Activated CD8-positive, alpha-beta T cell treated with anti-CD3 and anti-CD28 coated beads for 36 hours (primary cell): Measurements from ENCODE around the gene NCKIPSD. TPM values are rescaled to one million over a fixed set of nuclear protein-coding genes. Genes with fewer than 3 reads are reported as not detected.
A peak's percentile ranks its signal among the peaks of the same experiment; 100 is the strongest.

Experiments used
- ATAC-seq: fragments of 200-7000 bp; cut with Tn5 transposase; one replicate; pipeline ENCODE4 v1.10.0; 2021; ENCODE audit warnings: mild to moderate bottlenecking, moderate library complexity
- CTCF ChIA-PET: fragments of 350-600 bp; sonication (Branson Sonifier 250); formaldehyde crosslinking; loops from one replicate; lab custom pipeline; 2021; ENCODE audit warnings: antibody characterized with exemption; lab: Charles Lee
- POLR2A ChIA-PET: fragments of 350-600 bp; sonication (Branson Sonifier 250); formaldehyde crosslinking; loops from one replicate; lab custom pipeline; 2021; ENCODE audit warnings: antibody characterized with exemption; lab: Charles Lee
- DNase-seq: peaks from one replicate; pipeline ENCODE4 v3.0.0-alpha.2; 2020
- H3K27ac Mint-ChIP-seq: one replicate; pipeline ENCODE4 v1.8.0; 2021; ENCODE audit warnings: mild to moderate bottlenecking, mixed read lengths
- H3K27me3 Mint-ChIP-seq: one replicate; pipeline ENCODE4 v1.8.0; 2021; ENCODE audit warnings: mixed read lengths
- H3K36me3 Mint-ChIP-seq: one replicate; pipeline ENCODE4 v1.8.0; 2021; ENCODE audit warnings: low read depth, mixed read lengths
- H3K4me1 Mint-ChIP-seq: one replicate; pipeline ENCODE4 v1.8.0; 2021; ENCODE audit warnings: low read depth, mixed read lengths
- H3K4me3 Mint-ChIP-seq: one replicate; pipeline ENCODE4 v1.8.0; 2021; ENCODE audit warnings: mild to moderate bottlenecking, moderate library complexity, mixed read lengths
- H3K9me3 Mint-ChIP-seq: one replicate; pipeline ENCODE4 v1.8.0; 2021; ENCODE audit warnings: mixed read lengths
- intact Hi-C: fragments of 100-400 bp; cut with micrococcal nuclease; formaldehyde crosslinking; loops from one replicate; pipeline ENCODE4 v1.10.0; 2022
- total RNA-seq, 2 experiments: library from RNA; stranded (reverse); gene quantifications; one replicate each; pipeline ENCODE4 v1.2.3, GENCODE V29; 2021
- TF ChIP-seq, protein P1 (sequence below): fragments of 200-600 bp; IDR thresholded peaks from one replicate; pipeline ENCODE4 v1.8.0; 2022; ENCODE audit warnings: antibody characterized with exemption, mild to moderate bottlenecking

Gene NCKIPSD
- total RNA-seq, 2 experiments from 2014 or later, result 69.7 to 73.8 TPM

DNA sequence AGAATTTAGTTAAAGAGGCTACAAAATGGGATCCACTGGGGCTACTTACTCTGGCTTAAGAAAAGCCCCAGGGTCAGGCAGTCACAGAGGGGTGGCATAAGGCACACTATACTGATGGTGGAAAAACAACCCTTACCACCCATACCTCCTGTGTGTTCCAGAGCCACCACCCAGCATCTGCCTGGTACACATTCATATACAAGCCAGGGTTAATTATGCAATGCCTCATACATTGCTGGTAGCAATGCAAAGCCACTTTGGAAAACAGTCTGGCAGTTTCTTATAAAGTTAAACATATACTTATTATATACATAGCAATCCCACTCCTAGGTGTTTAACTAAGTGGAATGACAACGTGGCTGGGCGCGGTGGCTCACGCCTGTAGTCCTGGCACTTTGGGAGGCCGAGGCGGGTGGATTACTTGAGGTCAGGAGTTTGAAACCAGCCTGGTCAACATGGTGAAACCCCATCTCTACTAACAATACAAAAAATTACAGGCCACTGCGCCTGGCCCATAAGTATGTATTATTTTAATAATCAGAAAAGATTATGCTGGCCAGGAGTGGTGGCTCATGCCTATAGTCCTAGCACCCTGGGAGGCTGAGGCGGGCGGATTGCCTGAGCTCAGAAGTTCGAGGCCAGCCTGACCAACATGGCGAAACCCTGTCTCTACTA lies 15.2 kb upstream of the NCKIPSD start:
- ChIA-PET CTCF (interaction anchor here (3.1 kb wide), 1 partner anchor 14 kb away, joined by 10 read pairs; the partner anchor contains the start of gene NCKIPSD), POLR2A (interaction anchor here (1.4 kb wide), 2 partner anchors 10 to 16 kb away, joined by 3 to 4 read pairs; no protein-coding TSS in a partner anchor)
- ATAC-seq (no peak), DNase-seq (no peak)
- Mint-ChIP-seq H3K27me3 (no peaks in the 10 kb centered on the region), H3K4me1 (peaks cover 45% of the 10 kb centered on the region), H3K4me3 (no peak overlapping the region), H3K27ac (peak overlapping the region; percentile 37), H3K9me3 (no peaks in the 10 kb centered on the region), H3K36me3 (peaks cover 25% of the 10 kb centered on the region)
- intact Hi-C loops, result no loop called here
- TF ChIP-seq, protein P1, sequence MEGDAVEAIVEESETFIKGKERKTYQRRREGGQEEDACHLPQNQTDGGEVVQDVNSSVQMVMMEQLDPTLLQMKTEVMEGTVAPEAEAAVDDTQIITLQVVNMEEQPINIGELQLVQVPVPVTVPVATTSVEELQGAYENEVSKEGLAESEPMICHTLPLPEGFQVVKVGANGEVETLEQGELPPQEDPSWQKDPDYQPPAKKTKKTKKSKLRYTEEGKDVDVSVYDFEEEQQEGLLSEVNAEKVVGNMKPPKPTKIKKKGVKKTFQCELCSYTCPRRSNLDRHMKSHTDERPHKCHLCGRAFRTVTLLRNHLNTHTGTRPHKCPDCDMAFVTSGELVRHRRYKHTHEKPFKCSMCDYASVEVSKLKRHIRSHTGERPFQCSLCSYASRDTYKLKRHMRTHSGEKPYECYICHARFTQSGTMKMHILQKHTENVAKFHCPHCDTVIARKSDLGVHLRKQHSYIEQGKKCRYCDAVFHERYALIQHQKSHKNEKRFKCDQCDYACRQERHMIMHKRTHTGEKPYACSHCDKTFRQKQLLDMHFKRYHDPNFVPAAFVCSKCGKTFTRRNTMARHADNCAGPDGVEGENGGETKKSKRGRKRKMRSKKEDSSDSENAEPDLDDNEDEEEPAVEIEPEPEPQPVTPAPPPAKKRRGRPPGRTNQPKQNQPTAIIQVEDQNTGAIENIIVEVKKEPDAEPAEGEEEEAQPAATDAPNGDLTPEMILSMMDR, result no peak

DNA sequence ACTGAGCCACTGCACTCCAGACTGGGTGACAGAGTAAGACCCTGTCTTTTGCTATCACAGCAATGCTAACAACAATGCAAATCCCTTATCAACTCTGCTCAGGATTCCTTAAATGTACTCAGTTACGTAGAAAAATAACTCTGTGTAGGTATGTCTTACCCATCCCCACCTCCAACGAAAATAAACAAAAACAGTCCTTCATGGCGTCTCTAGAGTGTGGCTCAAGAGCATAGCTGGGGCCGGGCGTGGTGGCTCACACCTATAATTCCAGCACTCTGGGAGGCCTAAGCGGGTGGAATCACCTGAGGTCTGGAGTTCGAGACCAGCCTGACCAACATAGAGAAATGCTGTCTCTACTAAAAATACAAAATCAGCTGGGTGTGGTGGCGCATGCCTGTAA lies 13.2 kb upstream of the NCKIPSD start:
- H3K36me3 Mint-ChIP-seq, result peaks cover 26% of the 10 kb centered on the region
- no peaks in the 10 kb centered on the region for H3K27me3 Mint-ChIP-seq
- peaks cover 38% of the 10 kb centered on the region for H3K4me1 Mint-ChIP-seq
- CTCF ChIA-PET, result interaction anchor here (0.6 to 3.1 kb wide), 2 partner anchors 9 to 13 kb away, joined by 3 to 10 read pairs; partner anchors contain the start of gene NCKIPSD
- no peaks in the 10 kb centered on the region for H3K9me3 Mint-ChIP-seq
- POLR2A ChIA-PET, result interaction anchor here (1.2 kb wide), 1 partner anchor 9 kb away, joined by 5 read pairs; no protein-coding TSS in a partner anchor
- H3K27ac Mint-ChIP-seq, result no peak overlapping the region
- intact Hi-C loops, result no loop called here
- no peak for DNase-seq
- no peak overlapping the region for H3K4me3 Mint-ChIP-seq
- TF ChIP-seq, protein P1, result no peak
- ATAC-seq, result no peak

DNA sequence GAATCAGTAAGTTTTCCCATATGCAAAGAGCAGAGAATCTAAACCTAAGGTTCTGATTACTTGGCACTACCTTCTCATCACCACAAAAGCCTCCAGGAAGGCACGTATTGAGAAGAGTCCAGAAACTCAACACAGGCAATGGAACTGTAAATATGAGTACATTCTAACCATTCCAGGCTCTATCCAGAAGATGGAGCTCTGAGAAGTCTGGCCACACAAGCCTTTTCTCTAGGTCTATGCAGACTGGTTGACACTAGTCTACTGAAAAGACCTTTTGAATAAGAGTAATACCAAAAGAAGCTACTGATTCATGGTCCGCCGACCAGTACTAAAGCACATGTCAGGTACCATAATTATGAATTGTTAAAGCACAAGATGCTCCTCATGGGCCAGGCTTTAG lies 12.2 kb upstream of the NCKIPSD start:
- ChIA-PET CTCF (no interaction called here), POLR2A (interaction anchor here (1.2 to 2.8 kb wide), 4 partner anchors 10 to 35 kb away, joined by 4 to 18 read pairs (median 5); partner anchors contain the start of genes CELSR3 and IP6K2)
- no peak overlapping the region for H3K27ac Mint-ChIP-seq
- no peak overlapping the region for H3K4me3 Mint-ChIP-seq
- peak; percentile 55 for ATAC-seq
- H3K27me3 Mint-ChIP-seq, result no peaks in the 10 kb centered on the region
- peaks cover 35% of the 10 kb centered on the region for H3K4me1 Mint-ChIP-seq
- TF ChIP-seq, protein P1, result no peak
- no peak for DNase-seq
- peaks cover 29% of the 10 kb centered on the region for H3K36me3 Mint-ChIP-seq
- intact Hi-C loops, result no loop called here
- no peaks in the 10 kb centered on the region for H3K9me3 Mint-ChIP-seq

DNA sequence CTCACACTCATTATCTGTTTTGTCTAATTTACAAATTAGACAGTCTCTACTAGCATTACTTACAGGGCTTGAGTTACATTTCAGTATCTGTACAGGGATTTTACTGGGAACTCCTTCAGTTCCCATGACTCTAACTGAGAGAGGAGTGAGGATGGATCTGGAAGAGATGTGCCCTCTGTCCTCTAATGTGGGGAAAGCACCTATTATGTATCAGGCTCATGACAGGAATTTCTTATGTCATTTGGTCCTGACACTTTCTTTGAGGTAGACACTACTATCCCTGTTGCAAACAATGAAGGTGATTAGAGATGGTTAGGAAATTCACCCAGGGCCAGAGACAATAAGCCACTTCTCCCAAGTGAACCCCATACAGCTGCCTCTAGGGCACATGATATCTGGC lies 10.9 kb upstream of the NCKIPSD start:
- DNase-seq, result no peak
- H3K27ac Mint-ChIP-seq, result peak overlapping the region; percentile 5
- peaks cover 27% of the 10 kb centered on the region for H3K36me3 Mint-ChIP-seq
- H3K9me3 Mint-ChIP-seq, result no peaks in the 10 kb centered on the region
- POLR2A ChIA-PET, result interaction anchor here (2.8 kb wide), 1 partner anchor 19 kb away, joined by 18 read pairs; the partner anchor contains the start of gene IP6K2
- peaks cover 26% of the 10 kb centered on the region for H3K4me1 Mint-ChIP-seq
- TF ChIP-seq, protein P1, result no peak
- CTCF ChIA-PET, result interaction anchor here (1.9 kb wide), 1 partner anchor 10 kb away, joined by 15 read pairs; the partner anchor contains the start of gene NCKIPSD
- no peaks in the 10 kb centered on the region for H3K27me3 Mint-ChIP-seq
- intact Hi-C loops, result no loop called here
- H3K4me3 Mint-ChIP-seq, result no peak overlapping the region
- no peak for ATAC-seq

DNA sequence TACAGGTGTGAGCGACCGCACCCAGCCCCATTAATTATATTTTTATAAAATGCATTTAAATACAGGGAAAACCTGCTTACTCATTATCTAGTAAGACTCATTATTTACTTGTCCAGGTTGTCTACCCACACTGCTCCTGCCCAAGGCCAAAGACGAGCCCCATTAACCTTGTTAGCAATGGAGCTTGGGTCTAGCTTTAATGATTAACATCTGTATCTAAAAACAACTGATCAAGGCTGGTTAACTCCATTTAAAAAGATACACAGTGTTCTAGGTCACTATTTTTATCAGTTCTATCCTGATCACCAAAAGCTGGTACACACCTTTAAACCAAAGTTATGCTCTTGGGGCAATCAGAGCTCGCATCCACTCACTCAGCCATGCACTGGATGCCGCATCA lies 10.4 kb upstream of the NCKIPSD start:
- H3K4me1 Mint-ChIP-seq, result peaks cover 26% of the 10 kb centered on the region
- DNase-seq, result no peak
- no peak for ATAC-seq
- H3K27ac Mint-ChIP-seq, result peak overlapping the region; percentile 5
- ChIA-PET POLR2A (interaction anchor here (2.8 kb wide), 1 partner anchor 20 kb away, joined by 18 read pairs; the partner anchor contains the start of gene IP6K2), CTCF (interaction anchor here (1.1 to 1.9 kb wide), 3 partner anchors 10 to 14 kb away, joined by 3 to 15 read pairs (median 5); partner anchors contain the start of gene NCKIPSD)
- TF ChIP-seq, protein P1, result no peak
- no peaks in the 10 kb centered on the region for H3K27me3 Mint-ChIP-seq
- peaks cover 30% of the 10 kb centered on the region for H3K36me3 Mint-ChIP-seq
- no peak overlapping the region for H3K4me3 Mint-ChIP-seq
- no peaks in the 10 kb centered on the region for H3K9me3 Mint-ChIP-seq
- intact Hi-C loops, result no loop called here
